Measurements from ENCODE around the gene KDM1B.
A peak's percentile ranks its signal among the peaks of the same experiment; 100 is the strongest.

KDM1B gene, protein sequence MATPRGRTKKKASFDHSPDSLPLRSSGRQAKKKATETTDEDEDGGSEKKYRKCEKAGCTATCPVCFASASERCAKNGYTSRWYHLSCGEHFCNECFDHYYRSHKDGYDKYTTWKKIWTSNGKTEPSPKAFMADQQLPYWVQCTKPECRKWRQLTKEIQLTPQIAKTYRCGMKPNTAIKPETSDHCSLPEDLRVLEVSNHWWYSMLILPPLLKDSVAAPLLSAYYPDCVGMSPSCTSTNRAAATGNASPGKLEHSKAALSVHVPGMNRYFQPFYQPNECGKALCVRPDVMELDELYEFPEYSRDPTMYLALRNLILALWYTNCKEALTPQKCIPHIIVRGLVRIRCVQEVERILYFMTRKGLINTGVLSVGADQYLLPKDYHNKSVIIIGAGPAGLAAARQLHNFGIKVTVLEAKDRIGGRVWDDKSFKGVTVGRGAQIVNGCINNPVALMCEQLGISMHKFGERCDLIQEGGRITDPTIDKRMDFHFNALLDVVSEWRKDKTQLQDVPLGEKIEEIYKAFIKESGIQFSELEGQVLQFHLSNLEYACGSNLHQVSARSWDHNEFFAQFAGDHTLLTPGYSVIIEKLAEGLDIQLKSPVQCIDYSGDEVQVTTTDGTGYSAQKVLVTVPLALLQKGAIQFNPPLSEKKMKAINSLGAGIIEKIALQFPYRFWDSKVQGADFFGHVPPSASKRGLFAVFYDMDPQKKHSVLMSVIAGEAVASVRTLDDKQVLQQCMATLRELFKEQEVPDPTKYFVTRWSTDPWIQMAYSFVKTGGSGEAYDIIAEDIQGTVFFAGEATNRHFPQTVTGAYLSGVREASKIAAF

DNA sequence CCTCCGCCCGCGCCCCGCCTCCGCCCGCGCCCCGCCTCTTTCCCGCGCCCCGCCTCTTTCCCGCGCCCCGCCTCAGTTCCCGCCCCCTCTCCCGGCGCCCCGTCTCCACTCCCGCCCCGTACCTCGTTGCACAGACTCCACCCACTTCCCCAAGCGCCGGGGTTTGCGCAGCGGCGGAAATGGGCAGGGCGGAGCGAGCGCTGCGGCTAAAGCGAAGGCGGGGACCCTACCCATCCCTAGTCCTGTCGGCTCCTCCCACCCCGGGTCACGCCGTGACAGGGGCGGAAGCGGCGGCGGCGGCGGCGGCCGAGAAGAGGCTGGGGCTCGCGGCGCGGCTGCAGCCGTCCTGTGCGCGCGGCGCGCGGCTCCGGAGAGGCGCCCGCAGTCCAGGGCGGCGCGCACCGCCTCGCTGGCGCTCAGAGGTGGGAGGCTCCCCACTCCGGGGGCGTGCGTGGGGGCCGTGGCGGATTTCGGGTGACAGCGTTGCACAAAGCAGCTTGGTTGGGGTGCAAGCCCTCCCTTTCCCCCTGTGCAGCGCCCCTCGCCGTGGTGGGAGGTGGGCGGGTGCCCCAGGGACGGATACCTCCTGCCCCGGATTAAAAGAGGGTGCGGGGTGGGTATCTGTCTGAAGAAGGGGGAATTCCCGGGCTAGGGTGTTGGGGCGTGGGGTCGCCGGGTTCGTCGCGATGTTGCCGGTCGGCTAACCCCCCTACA is at the start of gene KDM1B:
Gene KDM1B, plus strand, starts transcription at position 273 of the 714 bp plus-strand sequence. CDS start 4,474 bp downstream, outside the sequence.
- DNase-seq (ENCODE audit: low read depth): peak; percentile 93

DNA sequence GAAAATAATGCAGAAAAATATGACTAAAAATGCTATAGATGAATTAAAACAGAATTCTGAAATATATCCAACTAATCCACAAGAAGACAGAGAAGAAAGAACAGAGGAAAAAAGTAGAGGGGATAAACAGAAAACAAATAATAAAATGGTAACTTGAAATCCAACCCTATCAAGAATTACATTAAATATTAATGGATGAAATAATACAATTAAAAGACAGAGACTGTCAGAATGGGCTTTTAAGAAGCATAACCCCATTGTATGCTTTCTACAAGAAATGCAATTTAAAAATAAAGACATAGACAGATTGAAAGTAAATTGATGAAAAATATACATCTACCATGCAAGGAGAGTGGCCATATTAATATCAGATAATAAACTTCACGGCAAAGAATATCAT is 48.2 kb upstream of the KDM1B start:
- no peak for DNase-seq (ENCODE audit: low read depth)

DNA sequence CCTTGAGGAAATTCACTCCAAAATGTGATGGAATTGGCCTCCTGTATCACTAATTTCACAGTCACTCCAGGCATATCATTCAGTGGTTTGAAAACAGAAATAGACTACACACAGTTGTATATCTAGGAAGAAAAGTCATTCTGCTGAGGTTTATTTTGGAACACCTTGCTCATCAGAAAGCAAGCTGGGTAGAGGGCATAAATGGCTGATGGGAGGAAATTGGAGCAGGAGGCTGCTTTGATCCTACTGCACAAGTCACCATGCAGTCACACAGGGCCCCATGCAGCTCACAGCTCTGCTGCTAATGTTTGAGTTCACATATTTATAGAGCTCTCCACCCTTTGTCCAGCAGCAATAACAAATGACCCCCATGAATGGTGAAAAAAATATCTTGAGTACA is 45.1 kb upstream of the KDM1B start:
- no peak for DNase-seq (ENCODE audit: low read depth)

DNA sequence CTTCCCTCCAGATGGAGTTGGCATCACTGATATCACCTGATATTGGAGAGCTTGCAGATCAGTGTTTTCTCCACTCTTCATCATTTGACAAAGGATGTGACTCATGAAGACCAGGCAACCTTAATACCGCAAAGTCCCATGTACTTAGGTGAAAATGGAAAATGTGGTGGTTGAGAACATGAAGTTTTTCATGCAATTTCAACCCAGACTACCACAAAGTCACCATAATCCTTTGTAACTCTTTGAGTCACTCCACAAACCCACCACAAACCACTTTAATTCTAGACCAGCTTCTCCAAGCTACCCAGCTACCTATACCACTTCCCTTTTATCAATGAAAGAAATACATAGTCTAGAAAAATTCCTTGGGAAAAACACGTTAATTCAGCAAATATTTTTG is 39.9 kb upstream of the KDM1B start:
- no peak for DNase-seq (ENCODE audit: low read depth)

DNA sequence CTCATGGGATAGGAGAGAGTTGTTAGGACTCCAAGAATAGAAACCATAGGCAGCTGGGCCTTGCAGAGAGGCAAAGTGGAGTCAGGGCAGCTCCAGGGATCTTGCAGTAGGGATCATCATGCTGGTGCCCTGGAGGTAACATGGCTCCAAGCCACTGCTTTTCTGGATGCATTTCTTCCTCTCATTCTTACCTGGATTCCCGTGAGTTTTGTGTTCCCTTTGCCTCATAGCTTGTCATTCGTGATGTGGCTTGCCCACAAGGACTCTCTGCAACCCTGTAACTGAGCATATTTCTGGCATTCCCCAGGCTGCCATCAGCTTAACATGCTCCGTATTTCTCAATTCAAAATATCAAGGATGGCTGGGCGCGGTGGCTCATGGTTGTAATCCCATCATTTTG is 38.1 kb upstream of the KDM1B start:
- DNase-seq (ENCODE audit: low read depth): no peak

DNA sequence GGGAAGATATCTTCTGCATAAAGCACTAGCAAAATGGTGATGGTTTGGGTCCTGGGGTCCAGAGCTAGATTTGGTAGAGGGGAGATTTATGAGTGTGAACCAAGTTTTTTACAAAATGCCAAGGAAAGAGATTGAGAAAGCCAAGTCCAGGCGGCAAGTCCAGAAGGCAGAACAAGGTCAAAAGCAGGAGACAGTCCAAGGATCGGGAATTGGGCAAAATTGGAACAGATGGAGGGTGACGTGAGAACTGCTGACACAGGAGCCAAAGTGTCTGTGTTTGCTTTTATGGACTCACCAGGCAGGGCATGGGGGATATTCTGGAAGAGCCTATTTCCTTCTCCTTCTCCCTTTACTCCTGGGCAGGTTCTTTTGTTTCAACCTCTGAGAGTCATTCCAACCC is 36.9 kb upstream of the KDM1B start:
- no peak for DNase-seq (ENCODE audit: low read depth)

DNA sequence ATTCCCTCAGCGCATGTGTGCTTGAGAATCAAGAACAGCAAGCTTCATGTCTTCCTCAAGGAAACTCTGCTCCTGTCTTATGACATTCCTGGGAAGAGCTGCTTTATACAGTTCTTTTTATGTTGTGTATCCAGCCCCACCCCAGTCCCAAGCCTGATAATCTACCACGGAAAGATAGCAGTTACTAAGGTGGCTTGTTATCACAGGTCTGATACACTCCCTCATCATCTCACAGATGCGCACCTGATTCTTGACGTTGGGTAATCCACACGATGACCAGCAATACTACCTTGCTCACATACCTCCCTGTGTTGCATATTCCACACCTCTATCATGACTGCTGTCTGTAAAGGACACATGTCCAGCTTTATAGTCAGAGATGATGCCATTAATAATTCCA is 36.0 kb upstream of the KDM1B start:
- no peak for DNase-seq (ENCODE audit: low read depth)

DNA sequence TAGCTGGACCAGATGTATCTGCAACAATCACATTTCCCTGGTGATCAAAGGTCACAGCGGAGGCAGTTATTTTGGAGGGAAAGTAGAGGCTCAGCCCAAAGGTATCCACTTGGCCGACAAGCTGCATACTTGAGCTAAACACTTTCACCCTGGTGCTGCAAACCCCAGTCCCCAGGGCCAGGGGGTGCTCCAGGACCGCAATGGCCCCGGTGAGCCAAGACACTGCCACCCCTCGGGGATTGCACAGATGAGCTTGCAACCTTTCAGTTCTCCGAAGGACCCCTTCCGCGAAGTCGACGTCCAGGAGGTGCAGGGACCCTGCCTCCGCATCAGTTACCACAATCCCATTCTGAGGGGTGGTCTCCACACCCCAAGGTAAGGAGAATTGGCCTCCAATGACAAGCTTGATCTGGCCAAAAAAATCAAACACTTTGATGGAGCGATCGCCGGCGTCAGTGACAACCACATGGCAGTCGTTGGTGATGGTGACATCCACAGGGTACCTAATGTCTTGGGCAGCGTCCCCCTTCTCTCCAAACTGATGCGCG is 33.6 kb upstream of the KDM1B start:
- DNase-seq (ENCODE audit: low read depth): no peak

DNA sequence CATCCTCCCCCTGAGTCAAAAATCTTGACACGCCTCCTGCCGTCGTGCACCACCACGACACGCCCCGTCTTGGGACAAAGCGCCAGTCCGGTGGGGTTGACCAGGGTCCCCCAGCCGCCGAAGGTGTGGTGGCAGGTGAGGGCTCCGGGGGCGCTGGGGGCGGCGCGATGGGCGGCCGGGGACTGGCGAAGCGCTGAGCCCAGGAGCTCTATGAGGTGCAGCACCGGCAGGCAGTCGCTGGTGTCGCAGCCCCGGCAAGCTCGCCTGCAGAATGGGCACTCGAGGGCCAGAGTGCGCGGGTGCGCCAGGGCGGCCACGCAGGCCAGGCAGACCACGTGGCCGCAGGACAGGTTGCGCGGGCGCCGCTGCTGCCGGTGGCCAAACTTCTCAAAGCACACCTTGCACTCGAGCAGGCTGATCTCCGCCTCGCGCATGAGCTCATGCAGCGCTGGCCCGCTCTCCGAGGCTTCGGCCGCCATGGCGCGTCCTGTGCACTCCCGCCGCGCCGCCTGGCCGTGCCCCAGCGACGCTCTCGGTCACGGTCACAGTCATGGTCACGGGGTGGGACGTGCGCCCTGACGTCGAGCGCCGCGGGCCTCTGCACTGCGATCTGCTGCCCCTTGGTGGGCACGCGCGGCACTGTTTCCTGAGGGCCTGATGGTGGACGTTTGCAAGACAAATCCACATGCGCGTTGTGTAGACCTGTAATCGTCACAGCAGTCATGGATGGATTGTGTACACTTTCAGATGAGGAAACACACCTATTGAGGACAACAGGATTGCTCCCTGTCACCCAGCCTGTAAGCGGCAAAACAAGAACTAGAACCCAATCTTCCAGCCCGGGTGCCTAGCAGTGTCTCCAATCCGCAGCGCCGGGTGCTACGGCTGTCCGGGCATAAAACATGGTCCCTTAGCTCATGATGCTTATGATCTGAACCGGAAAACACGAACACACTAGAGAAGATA is 32.8 kb upstream of the KDM1B start, which contains the start of gene NHLRC1:
Gene NHLRC1, minus strand, starts transcription at position 550 of the 966 bp plus-strand sequence. Its CDS starts 71 bp downstream, at position 479.
- DNase-seq (ENCODE audit: low read depth): peak; percentile 54

DNA sequence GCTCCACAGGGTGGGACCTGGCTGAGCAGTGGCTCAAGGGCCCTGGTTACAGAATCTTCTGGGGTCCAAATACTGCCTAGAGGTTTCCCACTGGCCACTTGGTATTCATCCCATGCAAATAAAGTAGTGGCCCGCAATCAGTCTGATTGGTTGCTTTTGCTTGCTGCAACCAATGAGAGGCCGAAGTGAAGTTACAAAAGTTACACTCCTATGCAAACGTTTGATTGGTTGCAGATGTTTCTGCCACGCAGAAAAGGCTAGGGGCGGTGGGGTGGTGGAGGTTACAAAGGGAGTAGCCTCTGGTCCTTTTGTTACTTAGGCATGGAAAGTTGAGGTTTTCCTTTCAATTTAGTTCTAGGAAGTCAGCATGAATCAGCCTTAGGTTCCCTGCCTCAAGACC is 29.1 kb upstream of the KDM1B start:
- DNase-seq (ENCODE audit: low read depth): no peak

DNA sequence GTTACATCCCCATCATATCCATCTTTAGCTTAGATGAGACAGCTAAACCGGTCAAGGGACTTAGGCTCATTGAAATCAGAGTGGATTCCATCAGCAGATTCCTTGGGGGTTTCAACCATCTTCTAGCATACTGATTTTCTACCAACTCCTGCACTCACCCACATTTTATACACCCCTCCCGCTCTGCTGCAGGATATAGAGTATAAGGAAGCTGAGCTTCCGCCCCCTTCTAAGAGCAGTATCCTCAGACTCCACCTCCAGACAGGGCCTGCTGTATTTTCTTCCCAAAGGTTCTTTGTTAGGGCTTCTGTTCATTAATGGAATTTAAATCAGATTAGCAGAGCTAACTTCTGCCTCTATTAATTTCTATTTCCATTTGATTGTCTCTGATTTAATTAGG is 22.9 kb upstream of the KDM1B start:
- no peak for DNase-seq (ENCODE audit: low read depth)

DNA sequence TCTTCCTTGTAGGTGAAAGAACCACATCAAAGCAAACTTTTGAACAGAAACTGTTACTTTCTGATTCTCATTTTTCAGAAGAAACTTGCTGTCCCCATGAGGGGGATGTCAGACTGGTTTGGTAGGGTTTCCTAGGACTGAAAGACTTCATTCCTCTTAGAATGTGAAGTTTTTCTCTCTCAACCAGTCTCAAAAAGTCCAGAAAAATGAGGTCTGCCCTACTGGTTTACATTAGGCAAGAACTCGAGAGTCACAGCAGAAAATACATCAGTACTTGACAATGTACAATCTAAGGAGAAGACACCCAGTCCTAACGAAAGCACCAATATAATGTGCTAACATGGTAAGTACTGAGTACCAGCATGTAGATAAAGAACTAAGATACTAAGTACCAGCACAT is 20.1 kb upstream of the KDM1B start:
- no peak for DNase-seq (ENCODE audit: low read depth)

DNA sequence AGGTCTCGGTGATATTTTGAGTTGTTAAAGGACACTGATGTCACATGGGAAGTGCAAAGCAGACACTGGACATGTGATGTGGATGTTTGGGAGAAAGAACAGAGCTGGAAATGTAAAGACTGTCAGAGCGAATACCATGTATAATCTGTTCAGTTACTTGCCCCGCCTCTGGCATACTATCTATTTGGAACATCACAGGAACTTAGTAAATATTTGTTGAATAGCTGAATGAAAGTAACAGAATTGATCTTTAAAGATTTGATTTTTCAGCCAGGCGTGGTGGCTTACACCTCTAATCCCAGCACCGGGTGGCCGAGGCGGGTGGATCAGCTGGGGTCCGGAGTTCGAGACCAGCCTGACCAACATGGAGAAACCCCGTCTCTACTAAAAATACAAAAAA is 19.0 kb upstream of the KDM1B start:
- DNase-seq (ENCODE audit: low read depth): no peak

DNA sequence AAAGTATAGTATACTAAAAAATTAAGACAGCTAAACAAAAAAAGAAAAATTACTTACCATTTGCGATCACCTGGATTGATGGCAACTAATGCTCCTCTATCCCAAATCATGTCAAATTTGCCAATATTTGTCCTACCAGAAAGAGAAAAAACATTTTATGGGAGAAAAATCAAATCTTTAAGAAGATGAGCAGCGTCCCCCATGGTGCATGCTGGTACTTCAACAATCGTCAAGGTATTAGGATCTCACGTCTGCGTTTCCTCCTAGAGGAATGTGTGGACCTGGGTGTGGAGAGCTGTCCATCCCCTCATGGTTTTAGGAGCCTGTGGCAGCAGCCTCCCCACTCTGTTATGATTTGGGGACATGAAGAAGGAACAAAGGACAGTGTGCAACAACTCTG is 16.3 kb upstream of the KDM1B start:
- DNase-seq (ENCODE audit: low read depth): no peak

DNA sequence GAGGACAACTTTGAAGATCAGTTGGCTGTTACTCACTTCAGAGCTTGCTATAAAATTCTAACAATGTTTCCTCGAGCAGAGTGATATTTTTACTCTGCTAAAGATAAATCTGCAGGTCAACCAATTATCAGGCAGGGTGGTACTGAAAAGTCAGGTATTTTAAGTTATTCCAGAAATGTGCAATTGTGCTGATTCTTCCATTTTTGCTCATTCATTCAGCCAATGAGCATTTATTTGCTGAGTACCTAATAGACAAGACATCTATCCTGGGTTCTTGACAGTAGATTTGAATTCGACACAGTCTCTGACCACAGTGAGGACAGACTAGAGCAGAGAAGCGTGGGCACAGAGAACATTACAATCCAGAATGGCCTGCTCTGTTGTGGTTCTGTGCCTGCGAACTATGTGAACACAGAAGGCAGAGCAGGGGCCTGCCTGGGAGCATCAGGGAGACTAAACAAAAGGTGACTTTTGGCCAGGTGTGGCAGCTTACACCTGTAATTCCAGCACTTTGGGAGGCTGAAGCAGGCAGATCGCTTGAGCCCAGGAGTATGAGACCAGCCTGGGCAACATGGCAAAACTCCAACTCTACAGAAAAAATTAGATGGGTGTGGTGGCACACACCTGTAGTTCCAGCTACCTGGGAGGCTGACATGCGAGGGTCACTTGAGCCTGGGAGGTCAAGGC is 15.1 kb upstream of the KDM1B start:
- DNase-seq (ENCODE audit: low read depth): no peak

DNA sequence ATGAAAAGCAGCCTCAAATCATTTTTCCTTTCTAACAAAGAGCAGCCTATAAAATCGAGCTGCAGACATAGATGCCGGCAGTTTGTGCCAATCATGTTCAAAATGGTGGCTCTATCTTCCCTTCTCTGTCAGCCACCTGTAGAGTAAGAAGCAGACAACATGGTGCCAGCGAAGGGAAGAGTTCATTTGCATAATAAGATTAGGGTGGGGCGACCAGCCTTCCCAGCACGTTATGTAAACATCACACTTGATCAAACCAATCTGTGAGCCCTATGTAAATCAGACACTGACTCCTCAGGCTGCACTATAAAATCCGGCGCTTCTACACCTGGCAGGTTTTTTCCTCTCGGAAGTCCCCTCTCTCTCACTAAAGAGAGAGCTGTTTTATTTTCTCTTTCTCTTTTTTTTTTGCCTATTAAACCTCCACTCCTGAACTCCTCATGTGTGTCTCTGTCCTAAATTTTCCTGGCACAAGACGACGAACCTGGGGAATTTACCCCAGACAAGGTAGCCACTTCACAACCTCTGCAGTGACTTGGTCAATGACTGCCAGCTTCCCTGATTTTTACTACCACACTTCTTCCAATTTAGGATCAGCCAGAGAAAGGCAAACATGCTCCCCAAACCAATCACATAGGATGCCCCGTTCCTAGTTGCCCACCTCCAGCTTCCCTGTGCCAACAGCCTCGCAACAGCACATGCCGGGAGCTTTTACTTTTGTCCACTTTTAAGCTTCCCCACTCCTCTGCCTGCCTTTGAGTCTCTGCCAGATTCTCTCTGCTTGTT is 13.2 kb upstream of the KDM1B start:
- DNase-seq (ENCODE audit: low read depth): no peak

DNA sequence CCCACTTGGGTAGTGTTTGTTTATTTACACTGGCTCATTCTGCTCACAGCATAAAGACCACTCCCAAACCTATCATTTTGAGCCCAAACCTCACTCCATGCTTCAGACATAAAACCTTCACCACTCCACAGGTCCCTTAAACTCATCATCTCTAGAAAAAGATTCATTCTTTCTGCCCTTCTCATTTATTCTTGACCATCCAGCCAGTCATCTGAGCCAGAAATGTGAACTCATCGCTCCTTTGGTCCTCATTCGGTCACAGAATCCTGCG is 12.7 kb upstream of the KDM1B start:
- no peak for DNase-seq (ENCODE audit: low read depth)

DNA sequence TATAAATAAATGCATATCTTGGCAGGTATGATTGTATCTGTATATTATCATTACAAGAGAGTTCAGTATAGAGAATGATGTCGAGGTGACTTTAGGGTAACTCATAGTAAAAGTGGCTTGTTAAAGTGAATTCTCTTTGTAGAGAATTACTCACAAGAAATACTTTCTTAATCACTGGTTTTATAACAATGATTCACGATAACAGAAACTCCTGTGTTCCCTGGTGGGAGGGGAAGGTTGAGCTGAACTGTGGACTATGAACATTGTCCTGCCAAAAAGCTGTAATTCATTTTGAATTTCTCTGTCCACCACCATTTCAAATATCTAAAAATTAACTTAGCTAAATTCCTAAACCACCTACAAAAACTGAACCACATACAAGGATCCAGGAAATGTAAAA is 8.1 kb upstream of the KDM1B start:
- DNase-seq (ENCODE audit: low read depth): no peak

DNA sequence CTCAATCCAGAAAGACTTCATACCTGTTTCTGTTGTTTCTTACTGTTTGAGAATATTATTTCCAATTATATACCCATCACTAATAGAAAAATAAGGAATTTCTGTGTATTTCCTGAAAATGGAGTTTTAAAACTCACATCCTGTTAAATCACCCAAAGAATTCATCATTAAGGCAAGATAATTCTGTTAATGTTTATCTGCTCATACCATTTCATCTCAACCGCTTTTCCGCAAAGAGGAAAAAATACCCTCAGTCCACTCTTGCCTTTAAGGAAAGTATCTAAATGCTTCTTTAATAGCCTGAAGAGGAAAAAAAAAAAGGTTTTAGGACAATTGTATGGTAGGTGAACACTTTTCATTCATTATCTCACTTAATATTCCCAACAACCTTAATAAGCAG is 7.6 kb upstream of the KDM1B start:
- DNase-seq (ENCODE audit: low read depth): no peak
